H9 (cell line): ENCODE measurements around the gene ERN1. TPM values are rescaled to one million over a fixed set of nuclear protein-coding genes. Genes with fewer than 3 reads are reported as not detected.

Experiments used
- DNase-seq: peaks from one replicate; pipeline ENCODE4 v3.0.0-alpha.2; 2017
- H2AFZ ChIP-seq: one replicate; pipeline ENCODE4 v1.6.1; 2013; ENCODE audit warnings: mild to moderate bottlenecking, low read length, control low read depth, moderate library complexity
- H2AK5ac ChIP-seq: 2 replicates; pipeline ENCODE4 v1.6.1; 2013; ENCODE audit warnings: low read length, control low read depth, mixed read lengths; ENCODE audit not compliant: insufficient read length
- H2BK120ac ChIP-seq: one replicate; pipeline ENCODE4 v1.6.1; 2013; ENCODE audit warnings: low read depth, mild to moderate bottlenecking, low read length, control low read depth, inconsistent platforms; ENCODE audit not compliant: poor library complexity, severe bottlenecking
- H2BK12ac ChIP-seq: 2 replicates; pipeline ENCODE4 v1.6.1; 2013; ENCODE audit warnings: low read length, control low read depth, mixed read lengths, low read depth; ENCODE audit not compliant: insufficient read length
- H2BK15ac ChIP-seq: 2 replicates; pipeline ENCODE4 v1.6.1; 2013; ENCODE audit warnings: low read depth, low read length, control low read depth
- H2BK20ac ChIP-seq: one replicate; pipeline ENCODE4 v1.6.1; 2013; ENCODE audit warnings: low read depth, mild to moderate bottlenecking, low read length, control low read depth, inconsistent platforms; ENCODE audit not compliant: poor library complexity, severe bottlenecking
- H2BK5ac ChIP-seq: 2 replicates; pipeline ENCODE4 v1.6.1; 2013; ENCODE audit warnings: low read length, control low read depth, mixed read lengths; ENCODE audit not compliant: insufficient read length
- H3K14ac ChIP-seq: 2 replicates; pipeline ENCODE4 v1.6.1; 2013; ENCODE audit warnings: low read length, control low read depth; ENCODE audit not compliant: insufficient read depth
- H3K18ac ChIP-seq: 2 replicates; pipeline ENCODE4 v1.6.1; 2013; ENCODE audit warnings: low read depth, mild to moderate bottlenecking, mixed read lengths, low read length, control low read depth; ENCODE audit not compliant: insufficient read length
- H3K23ac ChIP-seq: 2 replicates; pipeline ENCODE4 v1.6.1; 2013; ENCODE audit warnings: low read length, control low read depth, mixed read lengths, low read depth; ENCODE audit not compliant: insufficient read length
- H3K23me2 ChIP-seq: 2 replicates; pipeline ENCODE4 v1.6.1; 2013; ENCODE audit warnings: low read depth, mild to moderate bottlenecking, mixed read lengths, low read length, control low read depth; ENCODE audit not compliant: insufficient read length, poor library complexity, severe bottlenecking
- H3K27ac ChIP-seq: 2 replicates; pipeline ENCODE4 v1.5.1; 2013; ENCODE audit warnings: low read length, control low read depth, mixed read lengths, low read depth; ENCODE audit not compliant: insufficient read length
- H3K27me3 ChIP-seq: 2 replicates; pipeline ENCODE4 v1.6.1; 2013; ENCODE audit warnings: low read length, control low read depth, inconsistent platforms; ENCODE audit not compliant: insufficient read depth
- H3K4ac ChIP-seq: 2 replicates; pipeline ENCODE4 v1.6.1; 2013; ENCODE audit warnings: low read depth, mild to moderate bottlenecking, control low read depth, inconsistent platforms, low read length, moderate library complexity
- H3K4me1 ChIP-seq: 2 replicates; pipeline ENCODE4 v1.6.1; 2013; ENCODE audit warnings: low read length, control low read depth, inconsistent platforms; ENCODE audit not compliant: insufficient read depth
- H3K4me2 ChIP-seq: 2 replicates; pipeline ENCODE4 v1.6.1; 2013; ENCODE audit warnings: low read length, control low read depth, mixed read lengths; ENCODE audit not compliant: insufficient read length, insufficient read depth
- H3K56ac ChIP-seq: 2 replicates; pipeline ENCODE4 v1.6.1; 2013; ENCODE audit warnings: low read depth, mild to moderate bottlenecking, mixed read lengths, low read length, control low read depth; ENCODE audit not compliant: insufficient read length
- H3K79me1 ChIP-seq: 2 replicates; pipeline ENCODE4 v1.6.1; 2013; ENCODE audit warnings: low read depth, mild to moderate bottlenecking, moderate library complexity, low read length, control low read depth, inconsistent platforms; ENCODE audit not compliant: insufficient read depth, poor library complexity, severe bottlenecking
- H3K79me2 ChIP-seq: 2 replicates; pipeline ENCODE4 v1.6.1; 2013; ENCODE audit warnings: low read length, control low read depth, inconsistent platforms; ENCODE audit not compliant: insufficient read depth
- H3K9ac ChIP-seq: 2 replicates; pipeline ENCODE4 v1.6.1; 2013; ENCODE audit warnings: low read length, control low read depth, mixed read lengths; ENCODE audit not compliant: insufficient read length; ENCODE audit errors: extremely low read depth
- H3K9me3 ChIP-seq: one replicate; pipeline ENCODE4 v1.6.1; 2013; ENCODE audit warnings: low read depth, low read length, inconsistent platforms; ENCODE audit not compliant: control insufficient read depth
- H3T11ph ChIP-seq: one replicate; pipeline ENCODE4 v1.6.1; 2013; ENCODE audit warnings: mild to moderate bottlenecking, low read length, control low read depth, inconsistent platforms
- H4K20me1 ChIP-seq: one replicate; pipeline ENCODE4 v1.6.1; 2013; ENCODE audit not compliant: control insufficient read depth, insufficient read length, insufficient read depth
- H4K5ac ChIP-seq: 2 replicates; pipeline ENCODE4 v1.6.1; 2013; ENCODE audit warnings: low read depth, mild to moderate bottlenecking, mixed read lengths, low read length, control low read depth; ENCODE audit not compliant: insufficient read length
- H4K8ac ChIP-seq: replicated peaks from 2 replicates; pipeline ENCODE4 v1.6.1; 2013; ENCODE audit warnings: low read length, control low read depth, mixed read lengths, low read depth; ENCODE audit not compliant: insufficient read length
- H4K91ac ChIP-seq: 2 replicates; pipeline ENCODE4 v1.6.1; 2013; ENCODE audit warnings: low read depth, mild to moderate bottlenecking, moderate library complexity, mixed read lengths, low read length, control low read depth; ENCODE audit not compliant: insufficient read length
- H3K27ac Mint-ChIP-seq, 3 experiments: 2 replicates in 2 of 3; 3 replicates in 1 of 3; pipeline ENCODE4 v1.8.0; 2020 to 2021; ENCODE audit warnings: mixed read lengths in 3 of 3, mild to moderate bottlenecking in 1 of 3, moderate library complexity in 1 of 3
- H3K27me3 Mint-ChIP-seq: 2 replicates; pipeline ENCODE4 v1.8.0; 2021; ENCODE audit warnings: low read depth, mild to moderate bottlenecking, moderate library complexity, mixed read lengths
- H3K36me3 Mint-ChIP-seq, 3 experiments: 2 replicates in 2 of 3; 3 replicates in 1 of 3; pipeline ENCODE4 v1.8.0; 2020 to 2021; ENCODE audit warnings: low read depth in 3 of 3, mixed read lengths in 3 of 3; ENCODE audit not compliant: insufficient read depth in 1 of 3
- H3K4me1 Mint-ChIP-seq, 2 experiments: 2 replicates each; pipeline ENCODE4 v1.8.0; 2020; ENCODE audit warnings: mixed read lengths in 2 of 2
- H3K4me3 Mint-ChIP-seq, 2 experiments: 2 replicates in 1 of 2; 3 replicates in 1 of 2; pipeline ENCODE4 v1.8.0; 2020 to 2021; ENCODE audit warnings: mild to moderate bottlenecking in 2 of 2, mixed read lengths in 2 of 2, moderate library complexity in 1 of 2
- H3K9me3 Mint-ChIP-seq, 2 experiments: 2 replicates in 1 of 2; 3 replicates in 1 of 2; pipeline ENCODE4 v1.8.0; 2020; ENCODE audit warnings: mild to moderate bottlenecking in 2 of 2, mixed read lengths in 2 of 2, moderate library complexity in 1 of 2
- CTCF ChIP-seq: fragments of 200-600 bp; sonication (generic); conservative IDR thresholded peaks from 3 replicates; pipeline ENCODE4 v1.8.0; 2021; ENCODE audit warnings: antibody characterized with exemption, mild to moderate bottlenecking
- WGBS: extraction: QIAGEN DNeasy Blood & Tissue Kit; methylation state at CpG from one replicate; pipeline ENCODE4 v1.1.7; 2013; ENCODE audit warnings: missing lambda C conversion rate, low lambda C conversion rate, mixed read lengths; ENCODE audit not compliant: insufficient read length; ENCODE audit errors: extremely low coverage; 5-methylcytosine and 5-hydroxymethylcytosine counted together
- total RNA-seq: library from RNA; stranded (reverse); gene quantifications from 2 replicates; pipeline ENCODE4 v1.2.1, GENCODE V29; 2021

The ERN1 gene
- total RNA-seq, 1 experiment from 2014 or later: 5.0 TPM

GRCh38 chr17:64162554-64162953, 32.6 kb upstream of the ERN1 start:
- Mint-ChIP-seq H3K9me3 (no peaks in the 10 kb centered on the region), H3K4me3 (no peak overlapping the region), H3K4me1 (peaks cover 16 to 17% of the 10 kb centered on the region in 2 experiments), H3K27ac (peak overlapping the region in 1 of 3 experiments; percentile 15; a peak in 1 of 7 replicates), H3K27me3 (no peaks in the 10 kb centered on the region), H3K36me3 (no peaks in the 10 kb centered on the region; a peak in 2 of 7 replicates)
- Histone ChIP-seq H2BK120ac (no peak overlapping the region), H2BK12ac (no peak overlapping the region), H3T11ph (no peak overlapping the region), H4K5ac (no peak overlapping the region), H4K8ac (no peak overlapping the region), H3K18ac (no peak overlapping the region), H2BK15ac (no peak overlapping the region), H3K56ac (no peak overlapping the region), H3K27ac (no peak overlapping the region), H3K23ac (no peak overlapping the region), H3K23me2 (no peaks in the 10 kb centered on the region), H3K27me3 (no peaks in the 10 kb centered on the region), H3K4ac (no peak overlapping the region), H2AK5ac (no peak overlapping the region), H2BK20ac (no peak overlapping the region), H3K79me1 (no peaks in the 10 kb centered on the region), H3K79me2 (no peaks in the 10 kb centered on the region), H4K20me1 (no peaks in the 10 kb centered on the region), H3K9me3 (no peaks in the 10 kb centered on the region), H2BK5ac (no peak overlapping the region), H3K4me2 (no peak overlapping the region), H2AFZ (no peak overlapping the region), H4K91ac (no peak overlapping the region), H3K4me1 (peaks cover 3% of the 10 kb centered on the region), H3K14ac (no peak overlapping the region), H3K9ac (no peak overlapping the region)
- no CpG with 5 or more reads among the region's 2 CpGs for WGBS
- no peak for DNase-seq
- no peak for TF ChIP-seq CTCF
